ENCODE data around the gene ATF7IP. TPM values are rescaled to one million over a fixed set of nuclear protein-coding genes. Genes with fewer than 3 reads are reported as not detected.
A peak's percentile ranks its signal among the peaks of the same experiment; 100 is the strongest.

ATF7IP gene
- total RNA-seq, 1 experiment from 2014 or later, result 172 TPM

- WGBS (ENCODE audit: extremely low coverage, insufficient read length, low lambda C conversion rate), result no CpG with 5 or more reads among the region's 3 CpGs
- Histone ChIP-seq H4K5ac (ENCODE audit: insufficient read length, low read depth, low read length) (no peak overlapping the region), H3K79me2 (ENCODE audit: insufficient read depth, low read length) (peaks cover 32% of the 10 kb centered on the region), H2AK5ac (ENCODE audit: insufficient read length, low read length) (no peak overlapping the region), H4K8ac (replicated peaks; ENCODE audit: insufficient read length, low read depth, low read length) (no peak overlapping the region), H3K4me2 (ENCODE audit: insufficient read depth, insufficient read length, low read length) (no peak overlapping the region), H3K4ac (ENCODE audit: low read depth, low read length) (no peak overlapping the region), H3K9me3 (ENCODE audit: control insufficient read depth, low read depth, low read length) (no peaks in the 10 kb centered on the region), H3K23ac (ENCODE audit: insufficient read length, low read depth, low read length) (no peak overlapping the region), H2BK20ac (ENCODE audit: low read depth, low read length, poor library complexity, severe bottlenecking) (no peak overlapping the region), H2BK120ac (ENCODE audit: low read depth, low read length, poor library complexity, severe bottlenecking) (no peak overlapping the region), H3K79me1 (ENCODE audit: insufficient read depth, low read depth, low read length, poor library complexity, severe bottlenecking) (no peaks in the 10 kb centered on the region), H4K20me1 (ENCODE audit: control insufficient read depth, insufficient read depth, insufficient read length) (no peaks in the 10 kb centered on the region), H3K23me2 (ENCODE audit: insufficient read length, low read depth, low read length, poor library complexity, severe bottlenecking) (no peaks in the 10 kb centered on the region), H2BK12ac (ENCODE audit: insufficient read length, low read depth, low read length) (no peak overlapping the region), H3K9ac (ENCODE audit: extremely low read depth, insufficient read length, low read length) (no peak overlapping the region), H2AFZ (ENCODE audit: low read length) (no peak overlapping the region), H3K14ac (ENCODE audit: insufficient read depth, low read length) (no peak overlapping the region), H3T11ph (ENCODE audit: low read length) (no peak overlapping the region), H3K27me3 (ENCODE audit: insufficient read depth, low read length) (no peaks in the 10 kb centered on the region), H3K4me1 (ENCODE audit: insufficient read depth, low read length) (peaks cover 3% of the 10 kb centered on the region; the same call in 1 of the 2 replicates), H2BK5ac (ENCODE audit: insufficient read length, low read length) (no peak overlapping the region), H3K56ac (ENCODE audit: insufficient read length, low read depth, low read length) (no peak overlapping the region), H2BK15ac (ENCODE audit: low read depth, low read length) (no peak overlapping the region), H4K91ac (ENCODE audit: insufficient read length, low read depth, low read length) (no peak overlapping the region), H3K27ac (ENCODE audit: insufficient read length, low read depth, low read length) (no peak overlapping the region), H3K18ac (ENCODE audit: insufficient read length, low read depth, low read length) (no peak overlapping the region)
- Mint-ChIP-seq H3K27ac (peak overlapping the region in 1 of 3 experiments; percentile 72; a peak in 4 of 7 replicates), H3K27me3 (ENCODE audit: low read depth) (no peaks in the 10 kb centered on the region), H3K36me3 (ENCODE audit: insufficient read depth in 1 of 3, low read depth in 3 of 3) (peaks cover 3 to 7% (median 4%) of the 10 kb centered on the region in 3 experiments; a peak in 6 of 7 replicates), H3K4me3 (no peak overlapping the region), H3K4me1 (peaks cover 69 to 74% of the 10 kb centered on the region in 2 experiments), H3K9me3 (no peaks in the 10 kb centered on the region)
- DNase-seq, result no peak
- TF ChIP-seq CTCF (conservative IDR thresholded peaks at IDR 0.05), result no peak
These were observed 21.9 kb downstream of the ATF7IP start for GRCh38 chr12:14387219-14387871.
